GM19099 (cell line): Measurements from ENCODE around the gene YAP1.

Source experiments
- POLR2A ChIP-seq: IDR thresholded peaks from 3 replicates; pipeline ENCODE4 v1.6.1; 2011; ENCODE audit warnings: low read depth; ENCODE audit not compliant: insufficient read length; ENCODE audit errors: extremely low read depth

YAP1 gene

GRCh38 chr11:102139081-102139498, 28.8 kb downstream of the YAP1 start:
- no peak for TF ChIP-seq POLR2A

DNA sequence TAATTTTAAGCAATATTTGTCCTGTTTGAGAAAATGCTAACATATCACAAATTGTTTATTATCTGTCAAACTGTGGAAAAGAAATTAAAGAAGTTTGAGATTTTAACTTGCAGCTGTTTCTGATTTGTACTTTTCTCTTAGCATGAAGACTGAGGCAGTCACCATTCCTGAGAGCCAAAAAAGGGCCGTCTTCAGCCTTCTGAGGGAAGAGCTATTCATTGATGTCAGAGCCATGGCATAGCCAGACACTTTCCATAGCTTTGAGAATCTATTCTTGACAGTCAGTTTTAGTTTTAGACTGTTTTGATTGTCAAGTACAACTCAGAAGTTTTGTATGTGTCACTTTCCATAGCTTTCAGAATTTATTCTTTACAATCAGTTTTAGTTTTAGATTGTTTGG, 32.1 kb downstream of the YAP1 start:
- TF ChIP-seq POLR2A: no peak

DNA sequence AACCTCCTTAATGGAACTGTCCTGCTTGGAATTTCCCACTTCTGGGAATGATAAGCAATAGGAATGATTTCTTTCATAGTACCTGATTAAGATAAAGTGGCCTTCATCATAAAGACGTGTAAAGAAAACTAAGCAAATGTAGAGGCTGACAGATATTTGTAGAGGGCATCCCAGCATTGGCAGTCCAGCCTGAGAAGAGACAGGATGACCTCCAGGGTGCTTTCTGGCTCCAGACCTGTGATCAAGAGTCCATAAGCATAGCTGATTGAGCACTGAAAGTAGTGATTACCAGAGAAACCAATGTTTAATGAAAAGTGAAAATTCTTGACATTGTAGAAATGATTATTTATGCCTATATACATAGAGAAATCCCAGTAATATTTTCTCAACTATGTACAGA, 33.6 kb downstream of the YAP1 start:
- no peak for TF ChIP-seq POLR2A

DNA sequence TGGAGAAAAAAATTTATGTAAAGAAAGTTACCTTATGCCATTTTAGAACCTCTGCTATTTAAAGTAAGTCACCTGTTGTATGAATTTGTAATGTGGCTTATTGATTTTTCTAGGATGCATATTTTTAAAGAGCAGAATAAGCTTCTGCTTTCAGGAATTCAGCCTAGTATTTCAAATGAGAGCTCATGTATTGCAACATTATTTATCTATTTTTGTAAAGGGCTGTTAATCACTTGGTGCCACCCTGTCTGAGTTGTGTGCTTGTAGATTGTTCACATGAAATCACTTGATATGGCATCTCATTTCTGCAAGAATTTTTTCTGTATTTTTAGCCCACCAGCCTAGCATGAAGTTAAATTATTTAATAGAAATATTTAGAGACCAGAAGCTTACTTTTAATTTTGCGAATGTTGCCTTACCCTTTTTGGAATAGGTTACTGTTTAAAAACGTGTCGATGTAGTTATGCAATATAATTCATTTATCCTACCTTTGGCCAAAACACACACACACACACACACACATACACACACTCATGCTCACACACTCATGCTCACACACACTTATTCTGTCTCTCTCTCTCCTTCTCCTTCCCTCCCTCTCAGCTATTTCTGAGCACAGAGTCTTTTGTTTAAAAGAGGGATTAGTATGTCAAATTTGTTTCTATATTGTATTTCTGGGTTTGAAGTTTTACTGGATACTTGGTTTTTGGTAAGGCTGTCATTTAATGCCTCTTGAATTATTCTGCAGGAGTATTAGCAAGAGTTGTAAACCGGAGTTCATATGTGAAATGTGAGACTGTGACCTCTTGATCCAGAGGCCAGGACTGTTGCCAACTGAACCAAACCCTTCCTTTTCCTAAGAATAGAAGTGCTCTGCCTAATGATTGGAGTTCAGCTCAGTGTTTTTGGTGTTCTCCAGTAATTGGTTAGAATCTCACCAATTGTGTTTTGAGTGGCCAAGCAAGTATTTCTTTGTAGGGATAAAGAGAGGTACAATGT, 34.4 kb downstream of the YAP1 start:
- TF ChIP-seq POLR2A: no peak

DNA sequence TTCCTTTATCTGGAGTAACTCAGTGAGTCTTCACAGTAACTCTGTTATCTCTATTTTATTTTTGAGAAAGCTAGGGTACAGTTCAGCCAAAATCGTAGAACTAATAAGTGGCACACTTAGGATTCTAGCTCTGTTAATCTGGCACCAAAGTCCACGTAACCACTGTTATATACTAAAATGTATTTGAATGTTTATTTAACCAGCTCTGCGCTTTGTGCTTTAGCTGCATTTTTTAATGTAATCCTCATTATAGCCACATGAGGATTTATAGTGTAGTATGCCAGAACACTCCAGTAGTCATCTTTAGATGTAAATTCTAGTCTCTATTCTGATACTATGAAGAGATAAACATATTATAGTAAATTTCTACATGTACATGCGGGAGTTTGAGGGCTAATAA, 36.8 kb downstream of the YAP1 start:
- no peak for TF ChIP-seq POLR2A

DNA sequence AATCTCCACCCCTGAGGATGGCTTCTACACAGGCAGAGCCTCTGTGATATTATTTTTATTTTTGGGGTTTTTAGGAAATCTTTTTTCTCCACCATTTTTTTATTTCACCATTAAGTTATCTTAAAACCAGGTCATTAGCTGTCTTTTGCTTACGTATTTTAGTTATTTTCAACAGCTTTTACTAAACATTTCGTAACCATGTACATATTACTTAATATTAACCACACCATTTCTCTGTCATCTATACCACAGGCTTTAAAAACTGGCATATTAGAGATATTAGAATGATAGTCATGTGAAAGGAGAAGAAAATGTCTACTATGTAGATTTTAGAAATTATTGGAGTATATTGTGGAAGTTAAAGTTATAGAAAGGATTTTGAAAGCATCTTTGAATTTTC, 37.4 kb downstream of the YAP1 start:
- no peak for TF ChIP-seq POLR2A

GRCh38 chr11:102148059-102148458, 37.8 kb downstream of the YAP1 start:
- no peak for TF ChIP-seq POLR2A

- TF ChIP-seq POLR2A: no peak
Observed at GRCh38 chr11:102151784-102152525, 41.7 kb downstream of the YAP1 start.

DNA sequence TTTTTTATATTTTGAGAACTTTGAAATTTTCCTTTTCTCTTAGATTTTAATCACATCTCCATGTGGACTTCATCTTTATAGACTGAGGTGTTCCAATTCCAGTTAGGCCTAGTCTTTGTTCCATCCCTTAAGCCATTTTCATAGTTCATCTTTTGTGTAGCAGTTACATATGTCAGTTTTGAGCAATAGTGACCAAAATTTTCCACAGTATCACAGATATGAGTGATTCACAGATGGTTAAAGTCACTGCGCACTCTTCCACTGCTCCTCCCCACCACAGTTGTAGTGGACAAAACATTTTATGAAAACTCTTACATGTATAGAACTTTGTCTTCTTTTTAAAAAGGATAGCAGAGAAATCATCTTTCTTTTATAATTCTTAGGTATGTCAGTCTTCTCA, 42.8 kb downstream of the YAP1 start:
- no peak for TF ChIP-seq POLR2A

GRCh38 chr11:102154806-102155205, 44.6 kb downstream of the YAP1 start:
- no peak for TF ChIP-seq POLR2A

DNA sequence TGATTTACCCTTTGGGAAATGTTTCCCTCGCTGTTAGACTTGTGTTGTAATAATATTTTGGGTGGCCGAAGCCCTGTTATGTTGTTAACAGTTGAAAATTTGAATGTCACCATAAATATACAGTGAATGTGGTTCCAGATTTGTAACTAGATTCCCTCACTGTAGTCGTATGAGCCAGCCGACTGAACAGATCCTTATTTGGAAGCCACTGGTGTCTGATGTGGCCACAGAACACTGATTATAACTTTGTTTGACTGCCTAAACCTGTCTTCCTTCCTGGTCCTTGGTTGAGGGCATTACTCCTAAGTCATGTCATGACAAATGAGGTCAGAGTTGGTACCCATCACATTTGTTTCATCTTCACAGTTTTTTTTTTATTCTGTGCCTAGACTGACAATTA, 45.4 kb downstream of the YAP1 start:
- TF ChIP-seq POLR2A: no peak

GRCh38 chr11:102157219-102157618, 47.0 kb downstream of the YAP1 start:
- TF ChIP-seq POLR2A: no peak

DNA sequence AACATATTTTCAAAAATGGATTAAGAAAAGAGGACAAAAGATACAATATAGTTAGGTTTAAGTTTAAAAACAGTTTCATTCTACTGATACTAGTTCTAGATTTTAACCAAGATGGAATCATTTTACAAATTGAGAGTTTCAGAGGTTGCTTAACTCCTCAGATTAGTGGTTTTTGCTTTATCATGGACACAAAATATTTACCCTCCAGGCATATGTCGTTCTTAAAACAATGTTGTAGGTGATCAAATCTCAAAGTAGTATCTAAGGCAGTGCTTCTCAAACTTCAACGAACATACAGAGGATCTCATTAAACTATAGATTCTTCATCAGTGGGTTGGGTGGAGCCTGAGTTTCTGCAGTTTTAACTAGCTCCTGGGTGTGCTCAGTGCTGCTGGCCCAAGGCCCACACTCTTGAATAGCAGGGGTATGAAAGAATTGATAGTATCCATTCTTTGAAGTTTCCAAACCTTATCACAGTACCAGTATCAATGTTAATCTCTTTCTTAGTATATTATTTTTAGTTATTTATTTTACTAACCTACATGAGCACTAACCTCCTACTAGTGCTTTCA, 48.0 kb downstream of the YAP1 start:
- TF ChIP-seq POLR2A: no peak

- TF ChIP-seq POLR2A: no peak
Observed at GRCh38 chr11:102163368-102163767, 53.1 kb downstream of the YAP1 start.

- no peak for TF ChIP-seq POLR2A
Observed at GRCh38 chr11:102166175-102167064, 56.2 kb downstream of the YAP1 start.

GRCh38 chr11:102168481-102168880, 58.2 kb downstream of the YAP1 start:
- no peak for TF ChIP-seq POLR2A
